HG02623 (cell line): ENCODE measurements around the gene AATK.

Experiments used
- ATAC-seq: cut with Tn5 transposase; IDR thresholded peaks from one replicate; pipeline ENCODE4 v1.9.1; 2021; ENCODE audit warnings: moderate library complexity; ENCODE audit not compliant: unreplicated experiment

The AATK gene

GRCh38 chr17:81130385-81131361 lies 35.3 kb downstream of the AATK start:
- ATAC-seq = no peak

GRCh38 chr17:81129711-81130367 lies 36.2 kb downstream of the AATK start:
- no peak for ATAC-seq

- no peak for ATAC-seq
Observed at GRCh38 chr17:81129289-81129688, 36.7 kb downstream of the AATK start.

DNA sequence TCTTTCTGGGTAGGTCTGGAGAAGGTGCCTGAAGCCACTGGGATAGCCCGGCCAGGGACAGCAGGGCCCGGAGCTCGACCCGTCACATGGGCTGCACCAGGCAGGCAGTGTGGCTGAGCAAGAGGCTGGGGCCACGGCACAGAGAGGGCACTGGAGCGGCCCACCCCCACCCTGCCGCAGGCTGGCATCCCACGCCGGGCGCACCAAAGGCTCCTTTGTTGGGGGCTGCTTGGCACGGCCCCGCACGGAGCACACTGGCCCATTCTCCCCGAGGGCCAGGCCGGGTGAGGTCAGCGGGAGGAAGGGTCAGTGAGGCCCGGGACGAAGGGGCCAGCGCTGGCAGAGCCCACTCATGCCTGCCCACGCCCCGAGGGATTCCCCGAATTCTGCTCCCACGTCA lies 37.2 kb downstream of the AATK start:
- no peak for ATAC-seq

GRCh38 chr17:81128338-81128737 lies 37.7 kb downstream of the AATK start:
- no peak for ATAC-seq

- no peak for ATAC-seq
Observed at GRCh38 chr17:81127526-81128177, 38.4 kb downstream of the AATK start.

GRCh38 chr17:81127133-81127455 lies 38.9 kb downstream of the AATK start:
- no peak for ATAC-seq

GRCh38 chr17:81126281-81127132 lies 39.5 kb downstream of the AATK start:
- ATAC-seq = no peak

DNA sequence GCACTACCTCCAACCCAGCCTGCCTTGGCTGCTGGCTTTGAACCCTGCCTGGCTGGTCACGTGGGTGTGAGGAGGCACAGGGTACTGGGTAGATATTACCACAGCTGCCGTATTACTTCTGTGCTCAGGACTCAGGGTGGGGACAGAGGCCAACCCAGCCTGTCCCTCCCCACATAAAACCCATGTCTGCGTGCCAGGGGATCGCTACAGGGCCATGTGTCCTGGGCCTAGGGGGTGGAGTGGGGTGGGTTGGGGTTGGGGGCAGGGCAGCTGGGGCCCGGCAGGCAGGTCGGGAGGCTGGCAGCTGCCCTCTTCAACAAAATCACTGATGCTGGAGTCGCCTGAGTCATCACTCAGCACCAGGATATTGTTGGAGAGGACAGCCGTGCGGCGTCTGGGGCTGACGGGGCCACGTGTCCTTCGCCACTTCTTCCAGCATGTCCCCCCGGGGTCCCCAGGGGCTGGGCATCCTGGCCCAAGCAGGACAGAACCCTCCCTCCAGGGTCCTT lies 40.4 kb downstream of the AATK start:
- no peak for ATAC-seq

- ATAC-seq = no peak
Observed at GRCh38 chr17:81124377-81124776, 41.6 kb downstream of the AATK start.

- no peak for ATAC-seq
Observed at GRCh38 chr17:81123052-81124048, 42.7 kb downstream of the AATK start.

- no peak for ATAC-seq
Observed at GRCh38 chr17:81121841-81122733, 43.9 kb downstream of the AATK start.

GRCh38 chr17:81120695-81121621 lies 45.1 kb downstream of the AATK start:
- ATAC-seq = no peak

DNA sequence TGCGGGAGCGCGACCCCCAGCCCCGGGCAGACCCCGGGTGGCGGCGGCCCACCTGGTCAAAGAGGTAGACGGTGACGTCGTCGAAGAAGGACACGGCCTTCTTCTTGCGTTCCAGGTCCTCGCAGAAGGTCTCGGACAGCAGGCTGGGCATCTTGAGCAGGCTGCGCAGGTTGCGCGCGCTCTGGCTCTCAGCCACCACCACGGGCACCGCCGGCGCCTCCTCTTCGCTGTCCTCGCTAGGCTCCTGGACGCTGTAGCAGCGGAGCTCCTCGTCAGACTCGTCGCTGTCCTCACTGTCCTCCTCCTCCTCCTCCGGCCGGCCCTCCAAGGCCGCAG lies 45.9 kb downstream of the AATK start:
- ATAC-seq = no peak

GRCh38 chr17:81119223-81120148 lies 46.5 kb downstream of the AATK start:
- no peak for ATAC-seq
